Ectodermal cell (in vitro differentiated cells): ENCODE measurements around the gene SNRPA.

ENCODE experiments used
- H3K27ac ChIP-seq: 2 replicates; pipeline ENCODE4 v1.7.0; 2013; ENCODE audit warnings: mild to moderate bottlenecking, low read depth, low read length; ENCODE audit not compliant: insufficient read depth, poor library complexity, severe bottlenecking
- H3K27me3 ChIP-seq: 2 replicates; pipeline ENCODE4 v1.7.0; 2013; ENCODE audit warnings: mild to moderate bottlenecking, low read length; ENCODE audit not compliant: insufficient read depth, control insufficient read depth, poor library complexity, severe bottlenecking
- H3K36me3 ChIP-seq: one replicate; pipeline ENCODE4 v1.7.0; 2013; ENCODE audit warnings: low read length; ENCODE audit not compliant: control insufficient read depth, insufficient read depth
- H3K4me1 ChIP-seq: one replicate; pipeline ENCODE4 v1.7.0; 2013; ENCODE audit warnings: low read length; ENCODE audit not compliant: control insufficient read depth, insufficient read depth
- H3K4me3 ChIP-seq: 2 replicates; pipeline ENCODE4 v1.7.0; 2013; ENCODE audit warnings: low read depth, low read length, control low read depth; ENCODE audit not compliant: insufficient read depth
- H3K9me3 ChIP-seq: 2 replicates; pipeline ENCODE4 v1.7.0; 2013; ENCODE audit warnings: mild to moderate bottlenecking, low read length, moderate library complexity; ENCODE audit not compliant: control insufficient read depth
- WGBS, 2 experiments: methylation state at CpG; one replicate each; pipeline ENCODE4 v1.1.7; 2013; ENCODE audit warnings: missing lambda C conversion rate in 2 of 2; 5-methylcytosine and 5-hydroxymethylcytosine counted together

The SNRPA gene

GRCh38 chr19:40786060-40787037, 35.3 kb downstream of the SNRPA start:
- Histone ChIP-seq H3K36me3 (no peaks in the 10 kb centered on the region), H3K27ac (no peak overlapping the region), H3K27me3 (no peaks in the 10 kb centered on the region), H3K9me3 (no peaks in the 10 kb centered on the region), H3K4me3 (no peak overlapping the region), H3K4me1 (no peaks in the 10 kb centered on the region)
- 94 to 95% methylated on average over 25 of the region's 25 CpGs for WGBS, 2 experiments

GRCh38 chr19:40791349-40791748, 40.3 kb downstream of the SNRPA start:
- Histone ChIP-seq H3K27me3 (no peaks in the 10 kb centered on the region), H3K27ac (no peak overlapping the region), H3K4me3 (no peak overlapping the region), H3K9me3 (no peaks in the 10 kb centered on the region), H3K4me1 (no peaks in the 10 kb centered on the region), H3K36me3 (no peaks in the 10 kb centered on the region)
- 70 to 72% methylated on average over 7 of the region's 7 CpGs for WGBS, 2 experiments

- Histone ChIP-seq H3K9me3 (no peaks in the 10 kb centered on the region), H3K4me1 (no peaks in the 10 kb centered on the region), H3K36me3 (no peaks in the 10 kb centered on the region), H3K27me3 (no peaks in the 10 kb centered on the region), H3K4me3 (no peak overlapping the region), H3K27ac (no peak overlapping the region)
- 89 to 91% methylated on average over 3 of the region's 3 CpGs for WGBS, 2 experiments
Measured at GRCh38 chr19:40791996-40792395, 41.0 kb downstream of the SNRPA start.

- no peak overlapping the region for H3K27ac ChIP-seq
- peaks cover 21% of the 10 kb centered on the region for H3K4me1 ChIP-seq
- 92 to 93% methylated on average over 14 of the region's 14 CpGs for WGBS, 2 experiments
- no peaks in the 10 kb centered on the region for H3K27me3 ChIP-seq
- H3K4me3 ChIP-seq, result peak overlapping the region; percentile 53
- H3K36me3 ChIP-seq, result peaks cover 7% of the 10 kb centered on the region
- H3K9me3 ChIP-seq, result no peaks in the 10 kb centered on the region
Measured at GRCh38 chr19:40797166-40797962, 46.4 kb downstream of the SNRPA start.

- 11 to 13% methylated on average over 28 of the region's 28 CpGs for WGBS, 2 experiments
- H3K36me3 ChIP-seq, result peaks cover 7% of the 10 kb centered on the region
- H3K27ac ChIP-seq, result peak overlapping the region; percentile 88
- H3K4me3 ChIP-seq, result peak overlapping the region; percentile 53
- H3K9me3 ChIP-seq, result no peaks in the 10 kb centered on the region
- H3K4me1 ChIP-seq, result peaks cover 27% of the 10 kb centered on the region
- no peaks in the 10 kb centered on the region for H3K27me3 ChIP-seq
Measured at GRCh38 chr19:40797963-40798682, 47.1 kb downstream of the SNRPA start.

GRCh38 chr19:40798683-40799557, 47.9 kb downstream of the SNRPA start, which contains the start of gene EGLN2:
EGLN2 (plus strand) TSS chr19:40799191; CDS start chr19:40800573, 1,382 bp downstream.
- H3K4me3 ChIP-seq, result peak within 1 kb of the TSS; percentile 87
- H3K4me1 ChIP-seq, result peaks cover 33% of the 10 kb centered on the region
- H3K36me3 ChIP-seq, result peaks cover 7% of the 10 kb centered on the region
- no peaks in the 10 kb centered on the region for H3K9me3 ChIP-seq
- H3K27me3 ChIP-seq, result no peaks in the 10 kb centered on the region
- 1% methylated on average over 96 to 110 of the region's 110 CpGs for WGBS, 2 experiments
- H3K27ac ChIP-seq, result peak within 1 kb of the TSS; percentile 88

GRCh38 chr19:40799558-40800338, 48.7 kb downstream of the SNRPA start:
- Histone ChIP-seq H3K4me1 (peaks cover 33% of the 10 kb centered on the region), H3K9me3 (no peaks in the 10 kb centered on the region), H3K27me3 (no peaks in the 10 kb centered on the region), H3K36me3 (peaks cover 7% of the 10 kb centered on the region), H3K4me3 (peak overlapping the region; percentile 87), H3K27ac (no peak overlapping the region)
- 5 to 6% methylated on average over 40 of the region's 40 CpGs for WGBS, 2 experiments

- 93 to 94% methylated on average over 27 of the region's 27 CpGs for WGBS, 2 experiments
- peak overlapping the region; percentile 87 for H3K4me3 ChIP-seq
- H3K9me3 ChIP-seq, result no peaks in the 10 kb centered on the region
- peaks cover 7% of the 10 kb centered on the region for H3K36me3 ChIP-seq
- H3K27me3 ChIP-seq, result no peaks in the 10 kb centered on the region
- no peak overlapping the region for H3K27ac ChIP-seq
- peaks cover 36% of the 10 kb centered on the region for H3K4me1 ChIP-seq
Measured at GRCh38 chr19:40800339-40800996, 49.5 kb downstream of the SNRPA start.
